Lung microvascular endothelial cell (primary cell): ENCODE results near the gene GAP43. TPM values are rescaled to one million over a fixed set of nuclear protein-coding genes. Genes with fewer than 3 reads are reported as not detected.
"Not testable (repeated sequence)": the region's sequence is repeated elsewhere in the genome, so short reads cannot be mapped to it uniquely, and the experiment has no call there.

Source experiments
- DNase-seq, 2 donors: peaks; one replicate each; pipeline versions ENCODE4 v3.0.0 to v3.0.0-alpha.2; 2010; ENCODE audit warnings: low read depth in 2 of 2
- total RNA-seq: library from RNA; depleted of rRNA; stranded (reverse); fragments of >200 nt; gene quantifications from 2 replicates; pipeline ENCODE4 v1.2.1, GENCODE V29; 2014

Gene GAP43
- total RNA-seq, 1 donor from 2014 or later = not detected

GRCh38 chr3:115697263-115698053, 74.1 kb downstream of the GAP43 start:
- peak; percentile 20 to 41 for DNase-seq

- no peak for DNase-seq
Observed at GRCh38 chr3:115698851-115699591, 75.7 kb downstream of the GAP43 start.

GRCh38 chr3:115699706-115700105, 76.4 kb downstream of the GAP43 start:
- no peak for DNase-seq

- DNase-seq = no peak
Observed at GRCh38 chr3:115702598-115702997, 79.3 kb downstream of the GAP43 start.

- no peak for DNase-seq
Observed at GRCh38 chr3:115704661-115705338, 81.5 kb downstream of the GAP43 start.

- DNase-seq = no peak
Observed at GRCh38 chr3:115706311-115706829, 83.1 kb downstream of the GAP43 start.

- DNase-seq = no peak
Observed at GRCh38 chr3:115708540-115708939, 85.2 kb downstream of the GAP43 start.

- no peak for DNase-seq
Observed at GRCh38 chr3:115709093-115709492, 85.8 kb downstream of the GAP43 start.

- DNase-seq = no peak
Observed at GRCh38 chr3:115709931-115710330, 86.6 kb downstream of the GAP43 start.

GRCh38 chr3:115710799-115711198, 87.5 kb downstream of the GAP43 start:
- no peak for DNase-seq

GRCh38 chr3:115712871-115713270, 89.6 kb downstream of the GAP43 start:
- DNase-seq = no peak

- DNase-seq = no peak
Observed at GRCh38 chr3:115713284-115713683, 90.0 kb downstream of the GAP43 start.

GRCh38 chr3:115715241-115715745, 92.0 kb downstream of the GAP43 start:
- DNase-seq = no peak

- no peak for DNase-seq
Observed at GRCh38 chr3:115720983-115721382, 97.7 kb downstream of the GAP43 start.

GRCh38 chr3:115725800-115726199, 102.5 kb downstream of the GAP43 start:
- DNase-seq = no peak

- no peak for DNase-seq
Observed at GRCh38 chr3:115727135-115727534, 103.8 kb downstream of the GAP43 start.

GRCh38 chr3:115728013-115728412, 104.7 kb downstream of the GAP43 start:
- DNase-seq = no peak

GRCh38 chr3:115736341-115736740, 113.0 kb downstream of the GAP43 start:
- not testable (repeated sequence) for DNase-seq

- DNase-seq = no peak
Observed at GRCh38 chr3:115741650-115742049, 118.3 kb downstream of the GAP43 start.

- DNase-seq = not testable (repeated sequence)
Observed at GRCh38 chr3:115744516-115744915, 121.2 kb downstream of the GAP43 start.

GRCh38 chr3:115752978-115753377, 129.7 kb downstream of the GAP43 start:
- not testable (repeated sequence) for DNase-seq
